NCI-H1694 (cell line): ENCODE results near the gene SPATA20.

Experiments used
- DNase-seq: peaks from one replicate; lab custom pipeline; 2025; lab: John Stamatoyannopoulos, UW

The SPATA20 gene

DNA sequence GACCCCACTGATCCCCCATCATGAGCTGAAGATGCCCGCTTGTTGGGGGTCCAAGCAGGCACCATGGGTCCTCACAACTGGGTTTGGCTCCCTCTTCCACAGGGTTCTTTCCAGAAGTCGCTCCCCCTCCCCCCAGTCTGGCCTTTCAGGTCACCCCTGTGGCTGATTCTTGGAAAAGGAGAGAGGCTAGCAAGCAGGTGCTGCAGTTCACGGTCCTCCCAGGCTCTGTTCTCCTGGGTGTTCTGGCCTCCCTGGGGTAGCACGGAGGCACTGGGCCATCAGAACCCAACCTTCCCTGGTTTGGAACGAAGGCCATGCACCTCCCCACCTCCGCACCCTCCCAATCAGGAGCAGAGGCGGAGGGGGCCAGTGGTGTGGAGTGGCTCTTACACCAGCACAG is 32.4 kb downstream of the SPATA20 start:
- no peak for DNase-seq

DNA sequence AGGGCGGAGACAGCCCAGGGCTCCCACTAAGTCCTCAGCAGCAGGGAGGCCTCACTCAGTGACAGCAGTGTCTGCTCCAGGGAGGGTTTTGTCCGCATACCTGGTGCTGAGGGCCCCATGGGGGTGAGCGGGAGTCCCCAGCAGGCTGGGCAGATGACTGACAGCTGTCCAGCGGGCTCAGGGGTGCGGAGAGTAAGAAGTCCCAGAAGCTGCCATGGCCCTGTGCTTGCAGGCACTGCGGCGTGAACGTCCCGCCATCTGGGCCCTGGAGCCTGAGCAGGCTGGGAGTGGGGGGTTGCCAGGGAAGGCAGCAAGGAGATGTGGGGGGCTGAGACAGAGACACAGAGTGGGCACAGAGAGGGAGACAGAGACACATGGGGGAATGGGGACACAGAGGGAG is 33.7 kb downstream of the SPATA20 start:
- DNase-seq, result no peak

DNA sequence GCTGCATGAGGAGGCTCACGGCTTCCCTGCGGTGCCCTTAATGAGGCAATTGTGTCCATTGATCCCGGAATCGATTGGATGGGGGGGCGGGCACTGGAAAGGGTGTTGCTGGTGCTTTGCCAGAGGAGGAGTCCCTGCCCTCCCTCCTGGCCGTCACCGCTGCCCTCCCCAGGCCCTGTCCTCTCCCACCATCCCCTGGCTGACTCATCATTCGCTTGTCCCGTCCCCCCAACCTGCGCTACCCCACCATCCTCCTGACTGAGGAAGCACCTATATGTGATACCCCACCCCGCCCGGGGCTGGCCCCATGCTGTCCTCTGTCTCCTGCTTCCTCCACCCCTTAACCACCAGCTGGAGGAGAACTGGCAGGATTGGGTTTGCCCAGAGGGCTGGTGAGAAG is 34.3 kb downstream of the SPATA20 start:
- no peak for DNase-seq

DNA sequence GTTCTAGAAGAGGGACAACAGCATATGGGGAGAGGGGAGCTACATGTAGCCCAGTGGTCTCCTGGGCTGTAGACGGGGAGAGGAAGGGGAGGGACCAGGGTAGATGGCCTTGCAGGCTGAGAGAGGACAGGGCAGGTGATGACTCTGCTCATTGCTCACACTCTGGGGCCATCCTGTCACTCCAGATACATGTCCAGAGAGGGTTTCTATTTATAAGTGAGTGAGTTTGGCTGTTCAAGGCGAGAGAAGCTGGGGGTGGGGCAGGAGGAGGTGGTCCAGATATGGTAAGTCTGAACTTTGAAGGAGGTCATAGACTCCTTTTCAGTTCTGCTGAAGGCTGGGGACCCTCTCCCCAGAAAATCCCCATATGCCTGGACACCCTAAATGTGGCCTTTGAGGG is 35.8 kb downstream of the SPATA20 start:
- DNase-seq, result no peak

DNA sequence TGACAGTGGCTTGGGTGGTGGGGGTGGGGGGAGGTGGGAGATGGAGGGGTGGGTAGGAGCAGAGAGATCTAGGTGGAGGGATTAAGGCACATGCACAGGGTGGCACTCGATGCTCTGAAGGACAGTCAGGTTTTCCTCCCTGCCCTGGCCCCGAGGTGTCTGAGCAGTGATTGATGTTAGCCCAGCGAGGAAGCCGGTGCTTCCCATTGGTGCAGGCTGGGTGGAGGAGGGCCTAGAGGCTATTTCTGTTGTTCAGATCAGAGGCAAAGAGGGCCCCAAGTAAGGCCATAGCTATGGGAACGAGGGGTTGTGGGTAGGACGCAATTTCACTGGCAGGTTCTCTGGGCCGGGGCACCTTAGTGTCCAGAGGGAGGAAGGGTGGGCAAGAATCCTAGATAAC is 36.7 kb downstream of the SPATA20 start:
- DNase-seq, result no peak

DNA sequence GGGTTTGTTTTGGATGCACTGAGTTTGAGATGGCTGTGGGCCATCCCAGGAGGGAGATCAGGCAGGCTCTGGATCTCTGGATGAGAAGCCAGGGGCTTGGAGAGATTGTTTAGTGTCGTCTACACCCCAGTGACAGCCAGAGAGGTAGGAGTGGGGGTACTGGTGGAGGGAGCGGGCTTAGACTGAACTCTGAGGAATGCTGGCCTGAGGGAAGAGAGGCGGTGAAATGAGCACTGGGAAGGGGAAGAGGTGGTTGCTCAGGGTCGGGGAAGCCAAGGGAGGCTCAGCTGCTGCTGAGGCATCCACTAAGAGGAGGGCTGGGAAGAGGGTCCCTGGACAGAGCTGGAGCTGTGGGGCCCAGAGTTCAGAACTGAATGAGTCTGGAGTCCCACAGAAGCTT is 37.1 kb downstream of the SPATA20 start:
- no peak for DNase-seq

DNA sequence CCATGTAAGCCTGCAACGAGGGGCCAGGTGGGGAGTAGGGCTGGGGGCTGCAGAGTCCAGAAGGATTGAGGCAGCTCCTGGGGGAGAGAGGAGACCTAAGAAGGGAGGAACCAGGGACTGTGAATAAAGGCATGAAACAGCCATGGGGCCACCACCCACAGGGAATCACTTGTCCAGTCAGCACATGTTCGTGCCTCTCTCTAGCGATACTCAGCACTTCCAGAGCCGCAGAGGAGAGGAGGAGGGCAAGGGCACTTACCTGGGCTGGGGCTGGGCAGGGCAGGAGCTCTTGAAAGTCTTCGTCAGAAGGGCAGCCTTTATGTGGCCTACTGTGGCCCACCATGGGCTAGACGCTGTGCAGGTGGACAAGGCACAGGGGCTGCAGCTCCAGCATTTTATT is 37.8 kb downstream of the SPATA20 start:
- DNase-seq, result no peak

DNA sequence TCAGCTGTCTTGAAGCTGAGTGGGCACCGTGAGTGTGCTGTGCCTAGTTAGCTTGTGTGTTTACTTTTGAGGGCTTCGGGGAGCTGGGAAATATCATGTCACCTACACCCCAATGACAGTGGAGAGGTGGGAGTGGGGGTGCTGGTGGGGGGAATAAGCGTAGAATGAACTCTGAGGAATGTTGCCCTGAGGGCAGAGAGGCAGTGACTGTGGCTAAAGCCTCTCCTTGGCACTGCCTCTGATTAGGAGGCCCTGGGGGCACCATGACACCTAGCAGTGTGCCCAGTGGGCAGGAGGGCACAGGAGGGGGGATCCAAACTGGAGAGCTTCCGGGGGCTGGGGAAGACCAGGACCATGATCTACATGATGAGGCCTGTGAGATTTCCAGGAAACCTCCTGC is 38.4 kb downstream of the SPATA20 start:
- no peak for DNase-seq

DNA sequence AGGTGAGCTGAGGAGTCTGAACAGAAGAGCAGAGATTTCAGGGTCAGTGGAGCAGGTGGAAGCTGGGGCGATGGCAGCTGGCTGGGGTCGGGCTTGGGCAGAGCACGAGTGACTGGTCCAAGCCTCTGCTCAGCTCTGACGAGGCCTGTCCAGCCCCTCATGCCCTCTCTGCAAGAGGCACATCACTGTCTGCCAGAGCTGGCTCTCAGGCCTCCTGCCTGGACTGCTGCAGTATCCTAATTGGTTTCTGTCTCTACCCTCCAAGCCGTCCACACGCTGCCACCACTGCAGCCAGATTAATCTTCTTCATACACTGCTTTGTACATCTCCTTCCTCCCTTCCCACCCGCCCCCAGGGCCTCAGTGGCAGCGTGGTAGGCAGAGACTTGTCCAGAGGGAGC is 38.9 kb downstream of the SPATA20 start:
- no peak for DNase-seq

DNA sequence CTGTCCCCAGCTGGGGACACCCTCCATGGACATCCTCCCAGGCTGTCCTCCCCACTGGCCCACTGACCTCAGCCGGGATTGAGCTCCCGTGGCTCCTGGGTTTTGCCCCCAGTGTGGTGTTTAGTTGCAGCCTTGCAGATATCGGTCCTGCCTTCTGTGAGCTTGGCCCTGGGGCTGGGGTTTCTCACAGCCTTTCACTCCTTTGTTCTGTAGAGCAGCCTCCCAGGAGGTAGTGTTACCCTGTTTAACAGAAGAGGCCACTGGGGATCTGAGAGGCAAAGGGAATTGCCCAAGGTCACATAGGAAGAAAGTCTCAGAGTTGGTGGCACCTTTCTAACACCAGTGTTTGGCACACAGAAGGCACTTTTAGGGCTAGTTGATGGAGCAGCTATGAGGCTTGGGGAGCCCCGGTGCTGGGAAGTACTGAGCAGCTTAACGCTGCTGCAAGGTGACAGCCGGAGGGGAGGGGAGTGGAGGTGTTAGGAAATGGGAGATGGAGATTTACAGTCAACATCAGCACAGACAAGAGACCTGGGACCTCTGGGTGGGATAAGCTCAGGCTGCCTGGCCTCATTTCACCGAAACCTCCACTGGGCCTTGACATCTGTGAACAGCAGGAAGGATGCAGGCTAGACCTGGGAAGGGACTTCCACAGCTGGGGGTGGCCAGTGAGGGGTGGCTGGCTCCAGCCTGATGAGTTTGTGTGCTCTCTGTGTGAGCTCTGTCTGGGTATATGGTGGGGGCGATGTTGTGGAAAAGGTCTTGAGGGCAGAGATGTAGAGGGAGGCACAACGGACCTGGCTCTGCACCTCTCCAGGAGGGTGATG is 39.7 kb downstream of the SPATA20 start:
- DNase-seq, result no peak

DNA sequence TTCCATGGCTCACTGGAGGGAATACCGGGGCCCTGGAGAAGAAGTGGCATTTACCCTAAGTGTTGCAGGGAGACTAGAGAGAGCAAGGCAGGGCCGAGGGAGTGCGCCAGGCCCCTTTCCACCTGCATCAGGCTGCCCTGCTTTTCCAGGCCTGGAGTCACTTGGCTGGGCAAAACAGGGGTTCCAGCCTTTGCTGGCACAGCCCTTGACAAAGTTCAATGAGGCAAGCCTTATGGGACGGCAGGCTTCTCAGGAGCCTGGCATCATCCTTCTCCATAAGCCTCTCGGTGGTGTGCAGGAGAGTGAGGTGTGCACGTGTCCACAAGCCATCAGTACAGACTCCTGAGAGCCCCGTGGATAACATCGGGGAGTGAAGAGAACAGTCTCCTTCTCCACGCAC is 40.6 kb downstream of the SPATA20 start:
- no peak for DNase-seq

DNA sequence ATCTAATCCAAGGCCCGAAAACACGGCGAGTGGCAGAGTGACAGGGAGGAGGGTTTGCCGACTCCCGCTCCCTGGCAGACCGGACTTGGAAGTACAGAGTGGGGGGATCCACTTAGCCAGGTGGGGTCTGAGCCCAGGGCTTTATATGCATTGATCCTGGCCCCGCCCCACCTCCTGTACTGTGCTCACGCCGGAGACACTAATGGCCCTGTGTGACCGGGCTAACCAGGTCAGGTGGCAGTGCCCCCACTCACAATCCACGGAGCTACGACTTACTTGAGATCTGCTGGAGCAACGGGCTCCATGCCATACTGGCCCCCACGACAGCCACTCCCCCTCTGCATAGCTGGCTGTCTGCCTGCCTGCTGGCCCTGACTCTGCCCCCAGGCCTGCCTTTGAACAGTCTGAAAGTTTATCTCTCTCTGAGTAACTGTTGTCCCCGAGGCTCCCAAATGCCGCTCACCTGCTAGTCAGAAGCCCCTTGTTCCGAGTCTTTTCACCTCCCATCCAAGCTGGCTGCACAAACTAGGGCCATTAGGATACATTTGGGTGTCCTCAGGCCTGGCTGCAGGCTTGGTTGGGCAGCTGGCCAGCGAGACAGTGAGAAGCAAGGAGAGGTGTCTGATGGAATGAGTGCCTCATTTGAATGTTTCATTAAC is 41.5 kb downstream of the SPATA20 start:
- DNase-seq, result no peak

DNA sequence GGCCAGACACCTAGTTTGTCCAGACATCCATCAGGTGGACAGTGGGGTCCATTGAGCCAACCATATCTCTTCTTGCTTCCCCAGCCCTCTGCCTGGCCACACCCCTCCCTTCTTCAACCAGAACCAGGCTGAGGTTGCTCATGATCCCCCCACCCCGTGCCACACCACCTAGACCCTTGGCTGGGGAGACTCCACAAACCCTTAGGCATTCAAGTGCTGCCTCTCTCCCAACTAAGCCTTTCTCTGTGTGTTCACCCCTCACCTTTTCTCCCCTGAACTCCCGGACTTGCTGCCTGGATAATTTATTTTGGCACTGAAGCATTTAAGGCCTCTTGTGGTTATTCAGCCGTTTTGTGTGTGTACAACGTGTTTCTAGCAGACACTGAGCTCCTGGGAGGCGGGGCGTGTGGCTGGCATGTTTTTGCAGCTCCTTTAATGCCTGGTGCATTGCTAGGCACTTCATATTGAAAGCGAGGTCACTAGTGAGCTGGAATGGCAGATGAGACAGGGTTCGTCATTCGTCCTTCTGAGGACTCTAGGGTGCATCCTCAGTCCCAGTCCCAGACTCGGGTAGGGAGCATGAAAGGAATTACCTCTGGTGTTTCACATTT is 42.2 kb downstream of the SPATA20 start:
- DNase-seq, result no peak

DNA sequence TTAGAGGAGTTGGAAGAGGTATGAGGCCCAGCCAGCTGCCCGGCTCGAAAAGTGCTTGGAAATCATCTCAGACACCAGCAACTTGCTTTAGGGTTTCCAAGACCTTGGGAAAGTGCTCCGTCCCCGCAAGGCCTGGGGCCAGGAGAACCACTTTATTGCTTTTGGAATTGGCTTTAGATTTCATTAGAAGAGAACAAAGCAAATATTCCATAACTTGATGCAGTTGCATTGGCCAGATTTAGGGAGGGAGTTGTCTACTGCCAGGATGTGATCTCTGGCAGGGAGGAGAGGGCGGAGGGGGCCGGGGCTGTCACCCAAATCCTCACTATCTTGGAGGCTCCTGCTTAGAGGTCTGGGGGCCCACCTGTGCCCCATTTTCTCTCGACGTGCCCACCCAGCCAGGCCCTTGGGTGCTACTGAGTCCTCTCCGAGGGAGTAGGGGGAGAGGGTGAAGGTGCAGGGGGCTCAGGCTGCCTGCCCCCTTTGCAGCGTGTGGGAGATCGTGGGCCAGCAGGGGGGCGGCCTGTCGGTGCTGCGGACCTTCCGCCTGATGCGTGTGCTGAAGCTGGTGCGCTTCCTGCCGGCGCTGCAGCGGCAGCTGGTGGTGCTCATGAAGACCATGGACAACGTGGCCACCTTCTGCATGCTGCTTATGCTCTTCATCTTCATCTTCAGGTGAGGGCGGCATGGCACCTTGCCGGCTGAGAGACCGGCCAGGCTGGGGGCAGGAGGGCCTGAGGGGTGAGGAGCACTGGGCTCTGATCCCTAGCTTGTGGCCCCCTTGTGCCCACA is 44.2 kb downstream of the SPATA20 start:
- DNase-seq, result no peak

DNA sequence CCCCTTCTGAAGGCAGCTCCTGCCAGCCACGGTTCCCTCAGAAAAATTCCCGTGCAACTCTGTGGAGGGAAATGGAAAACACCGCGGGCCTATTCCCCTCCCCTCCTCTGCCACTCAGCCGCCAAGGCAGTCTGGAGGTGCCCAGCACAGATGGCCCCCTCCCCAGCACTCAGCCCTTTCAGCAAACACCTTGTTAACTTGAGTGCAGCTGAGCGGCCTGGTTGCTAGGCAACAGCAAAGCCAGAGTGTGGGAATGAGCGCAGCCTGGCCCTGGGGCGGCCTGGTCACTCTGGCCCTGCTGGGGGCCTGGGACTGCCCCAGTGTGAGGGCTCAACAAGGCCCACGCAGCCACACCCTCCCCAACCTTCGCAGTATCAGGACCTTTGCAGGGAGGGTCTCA is 46.3 kb downstream of the SPATA20 start:
- DNase-seq, result peak; percentile 51

DNA sequence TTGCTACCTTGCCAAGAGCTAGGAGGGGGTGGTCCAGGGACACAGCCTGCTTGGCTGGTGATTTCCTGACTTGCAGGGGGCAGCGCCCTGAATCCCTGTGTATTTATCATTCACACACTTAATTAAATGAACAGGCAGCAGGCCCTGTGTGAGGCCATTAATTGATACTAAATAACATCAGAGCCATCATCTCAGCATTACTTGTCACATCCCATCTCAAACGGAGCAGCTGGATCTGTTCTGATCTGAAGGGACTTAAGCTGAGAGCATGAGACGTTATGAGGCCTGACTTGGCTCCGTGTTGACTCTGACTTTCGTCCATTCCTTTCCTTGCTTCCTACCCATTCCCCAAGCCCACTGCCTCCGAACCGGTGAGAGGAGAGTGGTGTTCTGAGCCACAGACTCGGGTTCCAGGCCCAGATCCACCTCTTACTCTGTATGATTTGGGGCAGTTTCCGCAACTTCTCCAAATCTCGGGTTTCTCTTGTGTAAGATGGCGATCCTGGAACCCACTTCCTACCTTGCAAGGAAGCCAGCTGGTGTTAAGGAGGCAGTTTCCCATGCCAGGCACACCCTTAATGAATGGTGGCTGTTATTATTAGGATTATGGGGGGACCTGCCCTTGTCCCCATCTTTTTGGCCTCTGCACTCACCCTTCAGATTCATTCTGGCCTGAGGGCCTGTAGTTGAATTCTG is 47.3 kb downstream of the SPATA20 start:
- DNase-seq, result no peak

DNA sequence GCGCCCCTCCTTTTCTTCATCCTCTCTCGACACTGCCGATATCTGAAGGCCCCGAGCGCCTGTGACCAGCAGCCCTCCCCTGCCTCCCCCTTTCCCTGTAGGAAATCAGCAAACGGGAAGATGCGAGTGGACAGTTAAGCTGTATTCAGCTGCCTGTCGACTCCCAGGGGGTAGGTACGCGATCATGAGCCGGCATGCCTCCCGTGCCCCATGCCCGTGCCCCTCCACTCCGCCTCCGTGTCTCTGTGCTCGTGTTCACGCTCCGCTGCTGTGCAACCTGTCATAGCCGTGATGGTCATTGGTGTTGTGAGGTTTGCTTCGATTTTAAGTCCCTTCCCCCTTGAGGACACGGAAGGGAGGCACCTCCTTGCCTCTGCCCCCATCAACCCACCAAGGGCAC is 47.9 kb downstream of the SPATA20 start:
- DNase-seq, result no peak

DNA sequence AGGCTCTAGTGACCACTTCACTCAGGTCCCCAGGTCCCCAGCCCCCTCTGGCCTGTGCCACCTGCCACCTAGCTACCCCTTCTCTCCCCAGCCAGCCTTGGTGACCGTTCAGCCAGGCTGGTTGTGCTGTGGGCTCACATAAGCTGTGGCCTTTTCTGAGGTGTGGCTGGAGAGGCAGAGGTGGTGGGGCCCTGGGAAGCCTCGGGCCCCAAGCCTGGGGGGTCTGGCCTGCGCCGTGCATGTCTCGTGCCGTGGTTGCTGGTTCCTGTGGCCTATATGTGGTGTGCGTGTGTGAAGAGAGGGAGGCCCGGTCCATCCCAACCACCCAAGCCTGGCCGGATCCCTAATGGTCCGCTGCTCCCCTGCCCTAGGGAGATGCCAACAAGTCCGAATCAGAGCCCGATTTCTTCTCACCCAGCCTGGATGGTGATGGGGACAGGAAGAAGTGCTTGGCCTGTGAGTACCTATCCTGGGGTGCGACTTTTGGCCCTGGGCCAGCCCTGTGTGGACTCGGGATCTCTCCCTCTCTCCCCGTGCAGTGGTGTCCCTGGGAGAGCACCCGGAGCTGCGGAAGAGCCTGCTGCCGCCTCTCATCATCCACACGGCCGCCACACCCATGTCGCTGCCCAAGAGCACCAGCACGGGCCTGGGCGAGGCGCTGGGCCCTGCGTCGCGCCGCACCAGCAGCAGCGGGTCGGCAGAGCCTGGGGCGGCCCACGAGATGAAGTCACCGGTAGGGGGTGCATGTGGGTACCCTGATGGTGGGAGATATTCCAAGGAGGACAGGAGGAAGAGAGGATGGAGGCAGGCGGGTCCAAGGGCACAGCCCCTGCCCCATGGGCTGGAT is 49.4 kb downstream of the SPATA20 start:
- DNase-seq, result no peak

DNA sequence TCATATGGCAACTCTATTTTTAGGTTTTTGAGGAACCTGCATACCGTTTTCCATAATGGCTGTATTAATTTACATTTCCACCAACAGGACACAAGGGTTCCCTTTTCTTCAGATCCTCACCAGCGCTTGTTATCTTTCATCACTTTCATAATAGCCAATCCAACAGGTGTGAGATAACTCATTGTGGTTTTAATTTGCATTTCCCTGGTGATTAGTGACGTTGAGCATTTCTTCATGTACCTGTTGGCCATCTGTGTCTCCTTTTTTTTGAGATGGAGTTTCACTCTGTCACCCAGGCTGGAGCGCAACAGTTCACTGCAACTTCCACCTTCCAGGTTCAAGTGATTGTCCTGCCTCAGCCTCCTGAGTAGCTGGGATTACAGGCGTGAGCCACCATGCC is 51.5 kb downstream of the SPATA20 start:
- no peak for DNase-seq

DNA sequence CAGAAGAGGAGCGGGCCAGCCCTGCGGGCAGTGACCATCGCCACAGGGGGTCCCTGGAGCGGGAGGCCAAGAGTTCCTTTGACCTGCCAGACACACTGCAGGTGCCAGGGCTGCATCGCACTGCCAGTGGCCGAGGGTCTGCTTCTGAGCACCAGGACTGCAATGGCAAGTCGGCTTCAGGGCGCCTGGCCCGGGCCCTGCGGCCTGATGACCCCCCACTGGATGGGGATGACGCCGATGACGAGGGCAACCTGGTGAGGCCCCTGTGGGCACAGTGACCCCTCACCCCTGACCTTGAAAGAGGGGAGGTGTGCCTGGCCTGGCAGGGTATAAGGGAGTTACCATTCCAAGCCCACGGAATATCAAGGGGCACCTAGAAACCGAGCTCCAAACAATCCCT is 52.6 kb downstream of the SPATA20 start:
- DNase-seq, result no peak

DNA sequence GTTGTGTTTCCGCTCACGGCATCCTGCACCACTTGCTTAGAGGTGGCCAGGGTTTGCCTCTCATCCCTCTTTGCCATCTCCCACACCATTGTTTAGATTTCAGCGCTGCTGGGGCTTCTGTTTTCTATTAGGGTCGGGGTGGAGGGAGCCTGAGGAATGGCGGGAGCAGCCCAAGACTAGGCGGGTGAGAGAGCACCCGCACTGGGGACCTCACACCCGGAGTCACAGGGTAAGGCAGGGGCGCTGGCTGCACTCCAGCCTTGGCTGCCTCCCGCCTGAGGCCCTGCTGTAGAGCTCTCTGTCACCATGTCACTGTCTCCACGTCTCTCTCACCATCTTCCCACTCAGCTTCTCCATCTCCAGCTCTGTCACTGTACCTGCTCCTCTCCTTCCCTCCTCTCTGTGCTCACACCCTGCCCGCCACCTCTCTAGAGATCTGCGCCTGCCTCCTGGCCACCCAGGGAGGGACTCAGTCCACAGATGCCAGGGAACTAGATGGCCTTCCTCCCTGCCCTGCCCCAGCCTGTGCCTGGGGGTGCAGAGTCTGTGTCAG is 54.9 kb downstream of the SPATA20 start:
- no peak for DNase-seq
